Vagina (tissue), 2 donors: ENCODE data around the gene CUX1.

Source experiments
- POLR2A ChIP-seq, 2 donors: fragments of 450-650 bp; IDR thresholded peaks; one replicate each; pipeline ENCODE4 v1.6.1; 2017; ENCODE audit warnings: antibody characterized with exemption in 2 of 2, mild to moderate bottlenecking in 2 of 2, moderate library complexity in 2 of 2
- TF ChIP-seq, protein P1 (sequence below), 3 experiments: fragments of 450-650 bp in 2 of 3; fragments of 200-600 bp in 1 of 3; sonication (generic) in 1 of 3; IDR thresholded peaks; one replicate each; pipeline ENCODE4 v1.5.1; 2017 to 2019; ENCODE audit warnings: antibody characterized with exemption in 3 of 3, mild to moderate bottlenecking in 2 of 3, moderate library complexity in 2 of 3

DNA sequence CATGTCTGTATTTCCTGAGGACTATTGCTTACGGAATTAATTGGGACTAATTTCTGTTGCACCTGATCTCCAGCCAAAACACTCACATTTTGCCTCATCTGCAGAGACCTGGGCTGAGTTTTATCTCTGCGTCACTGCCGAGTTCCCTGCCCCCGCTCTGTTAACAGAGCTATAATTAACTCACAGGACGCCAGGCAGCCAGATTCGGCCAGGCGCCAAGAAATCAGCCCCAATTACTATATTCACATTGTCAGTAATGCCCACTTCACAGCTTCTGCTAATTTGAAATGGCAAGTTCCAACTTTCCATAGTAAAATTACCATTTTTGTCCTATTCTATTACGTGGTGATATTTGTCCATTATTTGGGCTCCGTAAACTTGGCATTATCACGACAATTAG lies 130.5 kb downstream of the CUX1 start:
- TF ChIP-seq, protein P1, sequence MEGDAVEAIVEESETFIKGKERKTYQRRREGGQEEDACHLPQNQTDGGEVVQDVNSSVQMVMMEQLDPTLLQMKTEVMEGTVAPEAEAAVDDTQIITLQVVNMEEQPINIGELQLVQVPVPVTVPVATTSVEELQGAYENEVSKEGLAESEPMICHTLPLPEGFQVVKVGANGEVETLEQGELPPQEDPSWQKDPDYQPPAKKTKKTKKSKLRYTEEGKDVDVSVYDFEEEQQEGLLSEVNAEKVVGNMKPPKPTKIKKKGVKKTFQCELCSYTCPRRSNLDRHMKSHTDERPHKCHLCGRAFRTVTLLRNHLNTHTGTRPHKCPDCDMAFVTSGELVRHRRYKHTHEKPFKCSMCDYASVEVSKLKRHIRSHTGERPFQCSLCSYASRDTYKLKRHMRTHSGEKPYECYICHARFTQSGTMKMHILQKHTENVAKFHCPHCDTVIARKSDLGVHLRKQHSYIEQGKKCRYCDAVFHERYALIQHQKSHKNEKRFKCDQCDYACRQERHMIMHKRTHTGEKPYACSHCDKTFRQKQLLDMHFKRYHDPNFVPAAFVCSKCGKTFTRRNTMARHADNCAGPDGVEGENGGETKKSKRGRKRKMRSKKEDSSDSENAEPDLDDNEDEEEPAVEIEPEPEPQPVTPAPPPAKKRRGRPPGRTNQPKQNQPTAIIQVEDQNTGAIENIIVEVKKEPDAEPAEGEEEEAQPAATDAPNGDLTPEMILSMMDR (IDR thresholded peaks at IDR 0.05), result no peak
- no peak for TF ChIP-seq POLR2A (IDR thresholded peaks at IDR 0.05)
